Muscle layer of colon (tissue), 2 donors: Measurements from ENCODE around the gene TRANK1.

Experiments
- H3K27ac ChIP-seq: one replicate; pipeline ENCODE4 v1.7.0; 2013; ENCODE audit warnings: low read depth, mild to moderate bottlenecking, low read length, moderate library complexity
- H3K27me3 ChIP-seq, 2 donors: one replicate each; pipeline ENCODE4 v1.7.0; 2013; ENCODE audit warnings: low read length in 2 of 2, mild to moderate bottlenecking in 2 of 2; ENCODE audit not compliant: insufficient read depth in 2 of 2, control insufficient read depth in 1 of 2
- H3K36me3 ChIP-seq: one replicate; pipeline ENCODE4 v1.7.0; 2013; ENCODE audit warnings: mild to moderate bottlenecking, low read length; ENCODE audit not compliant: insufficient read depth
- H3K4me1 ChIP-seq: one replicate; pipeline ENCODE4 v1.7.0; 2013; ENCODE audit warnings: mild to moderate bottlenecking, low read length; ENCODE audit not compliant: insufficient read depth
- H3K4me3 ChIP-seq, 2 donors: one replicate each; pipeline ENCODE4 v1.7.0; 2013; ENCODE audit warnings: low read length in 2 of 2, low read depth in 1 of 2, mild to moderate bottlenecking in 1 of 2, moderate library complexity in 1 of 2
- H3K9ac ChIP-seq: one replicate; pipeline ENCODE4 v1.7.0; 2013; ENCODE audit warnings: low read length
- H3K9me3 ChIP-seq: one replicate; pipeline ENCODE4 v1.7.0; 2013; ENCODE audit warnings: mild to moderate bottlenecking, low read length
- donor health status: abdominal sarcoma.
- donor health status: Adenocarcinoma of cecum.

TRANK1 gene

GRCh38 chr3:36877930-36878685, 66.7 kb downstream of the TRANK1 start:
- H3K27ac ChIP-seq, result no peak overlapping the region

GRCh38 chr3:36876181-36876936, 68.5 kb downstream of the TRANK1 start:
- no peaks in the 10 kb centered on the region for H3K27me3 ChIP-seq
- H3K9me3 ChIP-seq, result no peaks in the 10 kb centered on the region
- H3K27ac ChIP-seq, result no peak overlapping the region
- no peak overlapping the region for H3K9ac ChIP-seq
- H3K4me1 ChIP-seq, result no peaks in the 10 kb centered on the region
- no peaks in the 10 kb centered on the region for H3K36me3 ChIP-seq
- H3K4me3 ChIP-seq, result no peak overlapping the region

More at GRCh38 chr3:36877930-36878685, 66.7 kb downstream of the TRANK1 start:
- no peaks in the 10 kb centered on the region for H3K36me3 ChIP-seq
- no peak overlapping the region for H3K4me3 ChIP-seq
- no peaks in the 10 kb centered on the region for H3K27me3 ChIP-seq
- no peaks in the 10 kb centered on the region for H3K4me1 ChIP-seq
- H3K9me3 ChIP-seq, result no peaks in the 10 kb centered on the region
- no peak overlapping the region for H3K9ac ChIP-seq

GRCh38 chr3:36875397-36875796, 69.5 kb downstream of the TRANK1 start:
- no peaks in the 10 kb centered on the region for H3K4me1 ChIP-seq
- H3K27me3 ChIP-seq, result no peaks in the 10 kb centered on the region
- H3K4me3 ChIP-seq, result no peak overlapping the region
- H3K36me3 ChIP-seq, result no peaks in the 10 kb centered on the region
- no peaks in the 10 kb centered on the region for H3K9me3 ChIP-seq
- no peak overlapping the region for H3K9ac ChIP-seq
- H3K27ac ChIP-seq, result no peak overlapping the region

GRCh38 chr3:36874424-36874823, 70.4 kb downstream of the TRANK1 start:
- Histone ChIP-seq H3K9ac (no peak overlapping the region), H3K4me3 (no peak overlapping the region), H3K27ac (no peak overlapping the region), H3K9me3 (no peaks in the 10 kb centered on the region), H3K36me3 (no peaks in the 10 kb centered on the region), H3K27me3 (no peaks in the 10 kb centered on the region), H3K4me1 (no peaks in the 10 kb centered on the region)

GRCh38 chr3:36871379-36872126, 73.3 kb downstream of the TRANK1 start:
- Histone ChIP-seq H3K36me3 (peaks cover 5% of the 10 kb centered on the region), H3K27me3 (no peaks in the 10 kb centered on the region), H3K9me3 (no peaks in the 10 kb centered on the region), H3K4me3 (no peak overlapping the region), H3K4me1 (no peaks in the 10 kb centered on the region), H3K27ac (no peak overlapping the region), H3K9ac (no peak overlapping the region)

GRCh38 chr3:36868614-36869436, 76.0 kb downstream of the TRANK1 start:
- Histone ChIP-seq H3K9ac (no peak overlapping the region), H3K9me3 (no peaks in the 10 kb centered on the region), H3K27ac (no peak overlapping the region), H3K4me3 (no peak overlapping the region), H3K27me3 (no peaks in the 10 kb centered on the region), H3K4me1 (no peaks in the 10 kb centered on the region), H3K36me3 (peaks cover 5% of the 10 kb centered on the region)

GRCh38 chr3:36867810-36868209, 77.0 kb downstream of the TRANK1 start:
- H3K27me3 ChIP-seq, result no peaks in the 10 kb centered on the region
- peaks cover 5% of the 10 kb centered on the region for H3K36me3 ChIP-seq
- H3K9ac ChIP-seq, result no peak overlapping the region
- H3K4me1 ChIP-seq, result no peaks in the 10 kb centered on the region
- no peak overlapping the region for H3K27ac ChIP-seq
- H3K9me3 ChIP-seq, result no peaks in the 10 kb centered on the region
- no peak overlapping the region for H3K4me3 ChIP-seq

GRCh38 chr3:36866368-36866767, 78.5 kb downstream of the TRANK1 start:
- Histone ChIP-seq H3K9me3 (no peaks in the 10 kb centered on the region), H3K27me3 (no peaks in the 10 kb centered on the region), H3K9ac (no peak overlapping the region), H3K27ac (no peak overlapping the region), H3K4me3 (no peak overlapping the region), H3K36me3 (peaks cover 5% of the 10 kb centered on the region), H3K4me1 (no peaks in the 10 kb centered on the region)

GRCh38 chr3:36864180-36865053, 80.4 kb downstream of the TRANK1 start:
- Histone ChIP-seq H3K9ac (no peak overlapping the region), H3K4me3 (no peak overlapping the region), H3K36me3 (peaks cover 18% of the 10 kb centered on the region), H3K4me1 (no peaks in the 10 kb centered on the region), H3K27me3 (no peaks in the 10 kb centered on the region), H3K9me3 (no peaks in the 10 kb centered on the region), H3K27ac (no peak overlapping the region)

GRCh38 chr3:36862076-36862755, 82.6 kb downstream of the TRANK1 start:
- no peak overlapping the region for H3K27ac ChIP-seq
- no peaks in the 10 kb centered on the region for H3K27me3 ChIP-seq
- no peak overlapping the region for H3K9ac ChIP-seq
- H3K4me1 ChIP-seq, result no peaks in the 10 kb centered on the region
- H3K36me3 ChIP-seq, result peaks cover 35% of the 10 kb centered on the region
- H3K9me3 ChIP-seq, result no peaks in the 10 kb centered on the region
- H3K4me3 ChIP-seq, result no peak overlapping the region
